Measurements from ENCODE around the gene VASH1.

- TF ChIP-seq, protein P1, sequence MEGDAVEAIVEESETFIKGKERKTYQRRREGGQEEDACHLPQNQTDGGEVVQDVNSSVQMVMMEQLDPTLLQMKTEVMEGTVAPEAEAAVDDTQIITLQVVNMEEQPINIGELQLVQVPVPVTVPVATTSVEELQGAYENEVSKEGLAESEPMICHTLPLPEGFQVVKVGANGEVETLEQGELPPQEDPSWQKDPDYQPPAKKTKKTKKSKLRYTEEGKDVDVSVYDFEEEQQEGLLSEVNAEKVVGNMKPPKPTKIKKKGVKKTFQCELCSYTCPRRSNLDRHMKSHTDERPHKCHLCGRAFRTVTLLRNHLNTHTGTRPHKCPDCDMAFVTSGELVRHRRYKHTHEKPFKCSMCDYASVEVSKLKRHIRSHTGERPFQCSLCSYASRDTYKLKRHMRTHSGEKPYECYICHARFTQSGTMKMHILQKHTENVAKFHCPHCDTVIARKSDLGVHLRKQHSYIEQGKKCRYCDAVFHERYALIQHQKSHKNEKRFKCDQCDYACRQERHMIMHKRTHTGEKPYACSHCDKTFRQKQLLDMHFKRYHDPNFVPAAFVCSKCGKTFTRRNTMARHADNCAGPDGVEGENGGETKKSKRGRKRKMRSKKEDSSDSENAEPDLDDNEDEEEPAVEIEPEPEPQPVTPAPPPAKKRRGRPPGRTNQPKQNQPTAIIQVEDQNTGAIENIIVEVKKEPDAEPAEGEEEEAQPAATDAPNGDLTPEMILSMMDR (IDR thresholded peaks at IDR 0.05), result no peak
- no peak for TF ChIP-seq POLR2A (IDR thresholded peaks at IDR 0.05; ENCODE audit: low read length)
- no peak for TF ChIP-seq CBX2 (IDR thresholded peaks at IDR 0.05; ENCODE audit: borderline replicate concordance, low read depth)
- TF ChIP-seq HOXA7 (CRISPR knock-in tag; IDR thresholded peaks at IDR 0.05), result no peak
- TF ChIP-seq RAD21 (conservative IDR thresholded peaks at IDR 0.05 in 1 of 2, IDR thresholded peaks at IDR 0.05 in 1 of 2), result no peak
- TF ChIP-seq SMC3 (IDR thresholded peaks at IDR 0.05), result no peak
- TF ChIP-seq JUNB (IDR thresholded peaks at IDR 0.05), result no peak
- TF ChIP-seq CBX8 (IDR thresholded peaks at IDR 0.05), result no peak
- TF ChIP-seq MAFK (IDR thresholded peaks at IDR 0.05; ENCODE audit: partially characterized antibody), result no peak
- TF ChIP-seq NR3C1 (IDR thresholded peaks at IDR 0.05), result no peak
- no peak for TF ChIP-seq MYC (IDR thresholded peaks at IDR 0.05; ENCODE audit: borderline replicate concordance, low read length)
Observed at GRCh38 chr14:76808011-76808410, 46.7 kb downstream of the VASH1 start.
